OCI-LY1 (cell line): ENCODE data around the gene RPL21.

Source experiments
- H2AFZ ChIP-seq: fragments of 200-600 bp; sonication (generic), shearing (Covaris generic); 2 replicates; pipeline ENCODE4 v1.6.0; 2014; ENCODE audit warnings: antibody characterized with exemption, mild to moderate bottlenecking, low read length
- H3F3A ChIP-seq: fragments of 200-600 bp; sonication (generic), shearing (Covaris generic); 2 replicates; pipeline ENCODE4 v1.6.0; 2014; ENCODE audit warnings: mild to moderate bottlenecking, antibody characterized with exemption, low read length, moderate library complexity; ENCODE audit not compliant: insufficient read depth
- H3K27ac ChIP-seq: fragments of 200-600 bp; sonication (generic); 2 replicates; pipeline ENCODE4 v1.5.1; 2014; ENCODE audit warnings: low read length, mixed run types, mild to moderate bottlenecking, low read depth; ENCODE audit not compliant: poor library complexity, severe bottlenecking
- H3K27me3 ChIP-seq: fragments of 200-600 bp; sonication (generic); 2 replicates; pipeline ENCODE4 v1.6.0; 2014; ENCODE audit warnings: antibody characterized with exemption, mild to moderate bottlenecking, low read length, moderate library complexity; ENCODE audit not compliant: insufficient read depth
- H3K36me3 ChIP-seq: fragments of 200-600 bp; sonication (generic); 2 replicates; pipeline ENCODE4 v1.6.1; 2014; ENCODE audit warnings: mild to moderate bottlenecking, antibody characterized with exemption, low read length, moderate library complexity, mixed read lengths; ENCODE audit not compliant: insufficient read depth
- H3K4me1 ChIP-seq: fragments of 200-600 bp; sonication (generic); 2 replicates; pipeline ENCODE4 v1.5.1; 2014; ENCODE audit warnings: mild to moderate bottlenecking, low read length, moderate library complexity; ENCODE audit not compliant: insufficient read depth, severe bottlenecking
- H3K4me2 ChIP-seq: fragments of 200-600 bp; sonication (generic), shearing (Covaris generic); 2 replicates; pipeline ENCODE4 v1.6.1; 2014; ENCODE audit warnings: low read length
- H3K4me3 ChIP-seq: fragments of 200-600 bp; sonication (generic); 2 replicates; pipeline ENCODE4 v1.5.1; 2014; ENCODE audit warnings: low read length, low read depth, mild to moderate bottlenecking, mixed read lengths; ENCODE audit not compliant: poor library complexity, severe bottlenecking
- H3K79me2 ChIP-seq: fragments of 200-600 bp; shearing (Covaris generic); 2 replicates; pipeline ENCODE4 v1.6.1; 2016; ENCODE audit warnings: mixed run types, low read length, mixed read lengths; ENCODE audit not compliant: insufficient read depth
- H3K9ac ChIP-seq: fragments of 200-600 bp; sonication (generic), shearing (Covaris generic); 2 replicates; pipeline ENCODE4 v1.6.1; 2014; ENCODE audit warnings: mild to moderate bottlenecking, low read length, mixed read lengths
- H3K9me2 ChIP-seq: fragments of 200-600 bp; sonication (generic), shearing (Covaris generic); 2 replicates; pipeline ENCODE4 v1.6.1; 2014; ENCODE audit warnings: low read depth, mild to moderate bottlenecking, low read length, mixed read lengths
- H3K9me3 ChIP-seq: fragments of 200-600 bp; shearing (Covaris generic); 2 replicates; pipeline ENCODE4 v1.6.1; 2014; ENCODE audit warnings: low read length, mixed read lengths
- H4K20me1 ChIP-seq: fragments of 200-600 bp; sonication (generic), shearing (Covaris generic); 2 replicates; pipeline ENCODE4 v1.6.0; 2016; ENCODE audit warnings: mild to moderate bottlenecking, low read length; ENCODE audit not compliant: insufficient read depth
- CTCF ChIP-seq: fragments of 200-600 bp; sonication (generic), shearing (Covaris generic); IDR thresholded peaks from 2 replicates; pipeline ENCODE4 v1.5.1; 2017; ENCODE audit warnings: mild to moderate bottlenecking, antibody characterized with exemption, low read length, moderate library complexity, mixed read lengths
- EZH2 ChIP-seq: fragments of 200-600 bp; sonication (generic), shearing (Covaris generic); IDR thresholded peaks from 2 replicates; pipeline ENCODE4 v1.8.0; 2017; ENCODE audit warnings: borderline replicate concordance, mixed run types, mild to moderate bottlenecking, antibody characterized with exemption, low read length, moderate library complexity, mixed read lengths

The RPL21 gene

GRCh38 chr13:27304611-27305010 lies 53.3 kb downstream of the RPL21 start:
- Histone ChIP-seq H4K20me1 (no peaks in the 10 kb centered on the region), H3K9ac (no peak overlapping the region), H3K4me2 (no peak overlapping the region), H2AFZ (no peak overlapping the region), H3K27me3 (no peaks in the 10 kb centered on the region; the same call in 1 of the 2 replicates), H3K9me2 (no peaks in the 10 kb centered on the region), H3F3A (no peaks in the 10 kb centered on the region), H3K27ac (no peak overlapping the region), H3K4me1 (no peaks in the 10 kb centered on the region), H3K79me2 (no peaks in the 10 kb centered on the region), H3K4me3 (no peak overlapping the region), H3K36me3 (no peaks in the 10 kb centered on the region), H3K9me3 (no peaks in the 10 kb centered on the region)
- TF ChIP-seq CTCF (no peak), EZH2 (no peak)
